Chondrocyte (in vitro differentiated cells): ENCODE results near the gene DBNDD2. TPM values are rescaled to one million over a fixed set of nuclear protein-coding genes. Genes with fewer than 3 reads are reported as not detected.

Source experiments
- DNase-seq: peaks from one replicate; pipeline ENCODE4 v3.0.0; 2021; ENCODE audit warnings: mixed read lengths, low spot score
- H3K27ac Mint-ChIP-seq: one replicate; pipeline ENCODE4 v1.8.0; 2021; ENCODE audit warnings: mild to moderate bottlenecking, moderate library complexity, mixed read lengths; ENCODE audit not compliant: unreplicated experiment
- H3K27me3 Mint-ChIP-seq: 2 replicates; pipeline ENCODE4 v1.8.0; 2021; ENCODE audit warnings: low read depth, mixed read lengths
- H3K36me3 Mint-ChIP-seq: 2 replicates; pipeline ENCODE4 v1.8.0; 2021; ENCODE audit warnings: low read depth, mixed read lengths
- H3K4me1 Mint-ChIP-seq: 2 replicates; pipeline ENCODE4 v1.8.0; 2021; ENCODE audit warnings: low read depth, mild to moderate bottlenecking, mixed read lengths
- H3K4me3 Mint-ChIP-seq: one replicate; pipeline ENCODE4 v1.8.0; 2021; ENCODE audit warnings: mild to moderate bottlenecking, moderate library complexity, mixed read lengths; ENCODE audit not compliant: unreplicated experiment
- H3K9me3 Mint-ChIP-seq: 2 replicates; pipeline ENCODE4 v1.8.0; 2021; ENCODE audit warnings: low read depth, mixed read lengths
- CTCF ChIP-seq: fragments of 200-600 bp; sonication (generic); IDR thresholded peaks from 2 replicates; pipeline ENCODE4 v1.5.0; 2021; ENCODE audit warnings: antibody characterized with exemption, mild to moderate bottlenecking, moderate library complexity
- total RNA-seq: library from RNA; stranded (reverse); gene quantifications from 3 replicates; pipeline ENCODE4 v1.2.1, GENCODE V29; 2021

The DBNDD2 gene
- total RNA-seq, 1 donor from 2014 or later = 47.0 TPM

GRCh38 chr20:45405571-45406259 is 2.4 kb upstream of the DBNDD2 start:
- Mint-ChIP-seq H3K36me3 (peaks cover 13% of the 10 kb centered on the region), H3K4me3 (peak overlapping the region; percentile 85), H3K27ac (no peak overlapping the region), H3K27me3 (no peaks in the 10 kb centered on the region), H3K9me3 (no peaks in the 10 kb centered on the region), H3K4me1 (peaks cover 19% of the 10 kb centered on the region)
- no peak for DNase-seq
- TF ChIP-seq CTCF = no peak

GRCh38 chr20:45406260-45407066 is 1.6 kb upstream of the DBNDD2 start:
- no peak for DNase-seq
- H3K4me3 Mint-ChIP-seq = peak overlapping the region; percentile 85
- H3K4me1 Mint-ChIP-seq = peaks cover 19% of the 10 kb centered on the region
- H3K27ac Mint-ChIP-seq = peak overlapping the region; percentile 87
- H3K27me3 Mint-ChIP-seq = no peaks in the 10 kb centered on the region
- TF ChIP-seq CTCF = peak; percentile 46
- peaks cover 19% of the 10 kb centered on the region for H3K36me3 Mint-ChIP-seq
- no peaks in the 10 kb centered on the region for H3K9me3 Mint-ChIP-seq

- Mint-ChIP-seq H3K36me3 (peaks cover 19% of the 10 kb centered on the region), H3K9me3 (no peaks in the 10 kb centered on the region), H3K27me3 (no peaks in the 10 kb centered on the region), H3K4me3 (peak overlapping the region; percentile 85), H3K4me1 (peaks cover 19% of the 10 kb centered on the region), H3K27ac (peak overlapping the region; percentile 87)
- TF ChIP-seq CTCF = no peak
- no peak for DNase-seq
These were observed 883 bp upstream of the DBNDD2 start for GRCh38 chr20:45407067-45407745.

- H3K27me3 Mint-ChIP-seq = no peaks in the 10 kb centered on the region
- H3K27ac Mint-ChIP-seq = no peak overlapping the region
- H3K9me3 Mint-ChIP-seq = no peaks in the 10 kb centered on the region
- H3K36me3 Mint-ChIP-seq = peaks cover 19% of the 10 kb centered on the region
- no peak for DNase-seq
- TF ChIP-seq CTCF = no peak
- no peak overlapping the region for H3K4me3 Mint-ChIP-seq
- peaks cover 19% of the 10 kb centered on the region for H3K4me1 Mint-ChIP-seq
These were observed 641 bp downstream of the DBNDD2 start for GRCh38 chr20:45408646-45409213.
